Natural killer cell treated with Interleukin-12 subunit alpha and Interleukin-12 subunit beta and Interleukin-15 and Interleukin-18, amount 100 ng/mL, for 72 hours (primary cell): ENCODE results near the gene EIF5AL1. TPM values are rescaled to one million over a fixed set of nuclear protein-coding genes. Genes with fewer than 3 reads are reported as not detected.

Experiments used
- ATAC-seq, 2 donors: fragments of 150-1000 bp; cut with Tn5 transposase in 1 of 2; sonication (Bioruptor Pico), chemical (Tn5 transposase) in 1 of 2; 2 replicates each; pipeline ENCODE4 v1.10.0; 2021
- DNase-seq: peaks from one replicate; pipeline ENCODE4 v3.0.0; 2022; ENCODE audit warnings: low spot score
- H3K27ac Mint-ChIP-seq, 2 donors: 1 replicate in 1 of 2; 2 replicates in 1 of 2; pipeline ENCODE4 v1.8.0; 2022; ENCODE audit warnings: mixed read lengths in 2 of 2, mild to moderate bottlenecking in 1 of 2, moderate library complexity in 1 of 2
- H3K27me3 Mint-ChIP-seq, 2 donors: 1 replicate in 1 of 2; 2 replicates in 1 of 2; pipeline ENCODE4 v1.8.0; 2022; ENCODE audit warnings: mixed read lengths in 2 of 2
- H3K36me3 Mint-ChIP-seq: one replicate; pipeline ENCODE4 v1.8.0; 2022; ENCODE audit warnings: mixed read lengths
- H3K4me1 Mint-ChIP-seq, 2 donors: 1 replicate in 1 of 2; 2 replicates in 1 of 2; pipeline ENCODE4 v1.8.0; 2022; ENCODE audit warnings: low read depth in 2 of 2, mixed read lengths in 2 of 2, mild to moderate bottlenecking in 1 of 2
- H3K4me3 Mint-ChIP-seq: one replicate; pipeline ENCODE4 v1.8.0; 2022; ENCODE audit warnings: mixed read lengths
- H3K9me3 Mint-ChIP-seq: 2 replicates; pipeline ENCODE4 v1.8.0; 2022; ENCODE audit warnings: mixed read lengths
- total RNA-seq, 2 donors: library from RNA; stranded (reverse); gene quantifications; one replicate each; pipeline ENCODE4 v1.2.3, GENCODE V29; 2022

EIF5AL1 gene
- total RNA-seq, 2 donors from 2014 or later: 0.11 to 4.8 TPM

DNA sequence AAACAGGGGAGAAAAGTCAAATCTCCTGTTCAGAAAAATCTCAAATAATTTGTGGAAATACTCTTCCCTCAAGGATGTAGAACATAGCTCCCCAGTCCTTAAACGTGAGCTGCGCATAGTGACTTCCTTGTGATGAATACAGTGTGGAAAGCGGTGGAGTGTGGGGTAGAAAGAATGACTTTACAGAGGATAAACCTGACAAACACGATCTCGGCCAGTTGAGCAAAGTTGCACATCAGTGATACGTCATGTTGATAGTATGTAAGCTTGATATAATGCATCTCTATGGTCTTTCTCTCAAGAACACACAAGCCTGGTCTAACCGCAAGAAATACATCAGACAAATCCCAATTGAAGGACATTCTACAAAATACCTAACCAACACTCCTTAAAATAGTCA, 34.9 kb upstream of the EIF5AL1 start:
- H3K27me3 Mint-ChIP-seq: peaks cover 25 to 28% of the 10 kb centered on the region in 2 donors
- no peaks in the 10 kb centered on the region for H3K9me3 Mint-ChIP-seq
- H3K4me1 Mint-ChIP-seq: no peaks in the 10 kb centered on the region

GRCh38 chr10:79479283-79479909, 32.9 kb upstream of the EIF5AL1 start:
- H3K27ac Mint-ChIP-seq: no peak overlapping the region
- no peaks in the 10 kb centered on the region for H3K36me3 Mint-ChIP-seq
- H3K9me3 Mint-ChIP-seq: no peaks in the 10 kb centered on the region
- no peak for ATAC-seq
- H3K4me3 Mint-ChIP-seq: no peak overlapping the region
- peaks cover 25 to 28% of the 10 kb centered on the region in 2 donors for H3K27me3 Mint-ChIP-seq
- no peaks in the 10 kb centered on the region for H3K4me1 Mint-ChIP-seq
- DNase-seq: no peak

More for the DNA sequence above, 34.9 kb upstream of the EIF5AL1 start:
- Mint-ChIP-seq H3K4me3 (no peak overlapping the region), H3K36me3 (no peaks in the 10 kb centered on the region), H3K27ac (no peak overlapping the region)
- ATAC-seq (no peak), DNase-seq (no peak)

- H3K27ac Mint-ChIP-seq: no peak overlapping the region
- H3K9me3 Mint-ChIP-seq: no peaks in the 10 kb centered on the region
- H3K4me1 Mint-ChIP-seq: no peaks in the 10 kb centered on the region
- DNase-seq: no peak
- H3K27me3 Mint-ChIP-seq: peaks cover 16 to 17% of the 10 kb centered on the region in 2 donors
- H3K36me3 Mint-ChIP-seq: no peaks in the 10 kb centered on the region
- H3K4me3 Mint-ChIP-seq: no peak overlapping the region
- no peak for ATAC-seq
Observed at GRCh38 chr10:79482304-79482703, 30.0 kb upstream of the EIF5AL1 start.

DNA sequence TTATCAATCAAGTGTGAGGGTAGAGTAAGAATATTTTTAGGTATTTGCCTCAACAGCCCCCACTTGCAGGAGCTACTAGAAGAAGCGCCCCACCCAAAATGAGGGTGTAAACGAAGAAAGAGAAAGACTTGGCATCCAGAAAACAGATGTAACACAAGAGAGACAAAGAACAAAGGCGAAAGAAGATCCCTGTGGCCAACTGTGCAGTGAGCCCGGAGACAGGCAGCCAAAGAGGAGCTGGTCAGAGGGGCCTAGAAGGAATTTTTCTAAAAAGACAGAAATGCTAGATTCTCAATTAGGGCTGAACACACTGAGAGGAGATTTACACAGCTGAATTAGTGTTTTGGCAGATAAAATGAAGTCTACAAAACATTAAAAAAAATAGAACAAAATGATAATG, 29.6 kb upstream of the EIF5AL1 start:
- Mint-ChIP-seq H3K36me3 (no peaks in the 10 kb centered on the region), H3K4me3 (no peak overlapping the region), H3K9me3 (no peaks in the 10 kb centered on the region), H3K27me3 (peaks cover 12 to 13% of the 10 kb centered on the region in 2 donors), H3K4me1 (no peaks in the 10 kb centered on the region), H3K27ac (no peak overlapping the region)
- no peak for DNase-seq
- no peak for ATAC-seq

DNA sequence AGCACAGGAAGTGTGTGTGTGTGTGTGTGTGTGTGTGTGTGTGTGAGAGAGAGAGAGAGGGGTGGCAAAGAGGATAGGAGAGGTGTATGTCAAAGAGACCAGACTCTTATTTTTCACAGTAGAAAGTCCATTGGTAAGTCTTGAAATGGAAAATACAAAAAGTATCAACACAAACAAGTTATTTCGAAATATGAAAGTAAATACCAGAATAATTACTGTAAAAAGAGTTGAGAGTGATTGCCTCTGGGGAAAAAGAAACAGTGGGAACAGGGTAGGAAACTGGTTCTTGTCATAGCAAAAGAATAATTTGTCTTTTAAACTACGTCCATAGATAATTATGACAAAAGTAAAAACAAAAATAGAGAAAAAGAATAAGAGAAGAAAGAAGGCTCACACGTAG, 29.0 kb upstream of the EIF5AL1 start:
- ATAC-seq (no peak), DNase-seq (no peak)
- H3K4me1 Mint-ChIP-seq: no peaks in the 10 kb centered on the region
- H3K27me3 Mint-ChIP-seq: peaks cover 11 to 13% of the 10 kb centered on the region in 2 donors
- no peak overlapping the region for H3K27ac Mint-ChIP-seq
- no peaks in the 10 kb centered on the region for H3K9me3 Mint-ChIP-seq
- H3K36me3 Mint-ChIP-seq: no peaks in the 10 kb centered on the region
- H3K4me3 Mint-ChIP-seq: no peak overlapping the region

- no peak overlapping the region for H3K4me3 Mint-ChIP-seq
- no peak overlapping the region for H3K27ac Mint-ChIP-seq
- DNase-seq (no peak), ATAC-seq (no peak)
- peaks cover 11 to 13% of the 10 kb centered on the region in 2 donors for H3K27me3 Mint-ChIP-seq
- no peaks in the 10 kb centered on the region for H3K36me3 Mint-ChIP-seq
- no peaks in the 10 kb centered on the region for H3K9me3 Mint-ChIP-seq
- no peaks in the 10 kb centered on the region for H3K4me1 Mint-ChIP-seq
Observed at GRCh38 chr10:79483948-79484347, 28.4 kb upstream of the EIF5AL1 start.

DNA sequence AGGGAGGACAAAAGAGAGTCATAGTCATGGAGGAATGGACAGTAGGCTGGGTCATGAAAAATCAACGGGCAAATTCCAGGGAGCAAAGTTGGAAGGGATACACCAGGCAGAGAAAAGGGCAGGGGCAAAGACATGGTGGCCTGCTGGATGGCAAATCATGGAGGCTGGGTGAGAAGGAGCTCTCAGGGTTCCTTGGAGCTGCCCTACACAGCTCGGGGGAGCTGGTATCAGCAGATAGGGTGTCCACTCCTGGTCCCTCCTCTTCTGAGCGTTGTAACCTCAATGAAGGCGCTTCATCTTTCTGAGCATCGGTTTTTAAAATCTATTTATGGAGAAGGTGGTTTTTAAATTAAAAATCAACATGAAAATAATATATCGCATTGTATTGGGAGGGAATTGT, 27.9 kb upstream of the EIF5AL1 start:
- Mint-ChIP-seq H3K4me3 (no peak overlapping the region), H3K27ac (no peak overlapping the region), H3K36me3 (no peaks in the 10 kb centered on the region), H3K9me3 (no peaks in the 10 kb centered on the region), H3K4me1 (no peaks in the 10 kb centered on the region), H3K27me3 (peaks cover 7 to 10% of the 10 kb centered on the region in 2 donors)
- DNase-seq: no peak
- ATAC-seq: no peak

GRCh38 chr10:79487296-79488194, 24.8 kb upstream of the EIF5AL1 start:
- no peaks in the 10 kb centered on the region for H3K36me3 Mint-ChIP-seq

GRCh38 chr10:79488336-79488735, 24.0 kb upstream of the EIF5AL1 start:
- Mint-ChIP-seq H3K9me3 (no peaks in the 10 kb centered on the region), H3K36me3 (no peaks in the 10 kb centered on the region), H3K4me1 (no peaks in the 10 kb centered on the region), H3K27me3 (no peaks in the 10 kb centered on the region), H3K4me3 (no peak overlapping the region), H3K27ac (no peak overlapping the region)
- ATAC-seq: no peak
- DNase-seq: no peak

More at GRCh38 chr10:79487296-79488194, 24.8 kb upstream of the EIF5AL1 start:
- ATAC-seq (no peak), DNase-seq (no peak)
- no peak overlapping the region for H3K4me3 Mint-ChIP-seq
- no peaks in the 10 kb centered on the region for H3K27me3 Mint-ChIP-seq
- no peaks in the 10 kb centered on the region for H3K9me3 Mint-ChIP-seq
- no peaks in the 10 kb centered on the region for H3K4me1 Mint-ChIP-seq
- H3K27ac Mint-ChIP-seq: no peak overlapping the region

DNA sequence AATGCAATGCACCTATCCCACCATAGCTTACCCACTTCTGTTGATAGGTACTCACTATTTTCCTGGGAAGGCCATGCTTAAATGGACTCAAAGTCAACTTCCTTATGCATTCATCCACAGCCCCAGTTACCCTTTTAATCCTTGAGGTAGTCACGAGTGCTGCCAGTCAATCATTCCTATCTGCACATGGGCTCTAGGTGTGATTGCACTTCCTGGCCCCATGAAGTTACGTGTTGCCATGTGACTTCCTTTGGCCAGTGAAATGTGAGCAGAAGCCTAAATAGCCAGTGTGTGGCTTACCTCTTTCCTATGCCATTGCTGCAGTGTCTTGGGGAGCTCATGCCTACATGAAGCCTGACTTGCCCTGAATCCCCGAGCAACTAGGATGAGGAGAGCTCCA, 23.5 kb upstream of the EIF5AL1 start:
- Mint-ChIP-seq H3K27me3 (no peaks in the 10 kb centered on the region), H3K27ac (no peak overlapping the region), H3K36me3 (no peaks in the 10 kb centered on the region), H3K4me3 (no peak overlapping the region), H3K9me3 (no peaks in the 10 kb centered on the region), H3K4me1 (no peaks in the 10 kb centered on the region)
- DNase-seq (no peak), ATAC-seq (peak in 1 of 2 donors; percentile 32)

- H3K27ac Mint-ChIP-seq: no peak overlapping the region
- H3K27me3 Mint-ChIP-seq: peaks cover 0 to 6% of the 10 kb centered on the region in 2 donors
- H3K36me3 Mint-ChIP-seq: no peaks in the 10 kb centered on the region
- peaks cover 0 to 5% of the 10 kb centered on the region in 2 donors for H3K4me1 Mint-ChIP-seq
- ATAC-seq (no peak), DNase-seq (no peak)
- no peak overlapping the region for H3K4me3 Mint-ChIP-seq
- H3K9me3 Mint-ChIP-seq: no peaks in the 10 kb centered on the region
Observed at GRCh38 chr10:79490400-79491142, 21.8 kb upstream of the EIF5AL1 start.

GRCh38 chr10:79491143-79491835, 21.0 kb upstream of the EIF5AL1 start:
- DNase-seq (no peak), ATAC-seq (no peak)
- Mint-ChIP-seq H3K4me3 (no peak overlapping the region), H3K4me1 (peaks cover 0 to 5% of the 10 kb centered on the region in 2 donors), H3K27me3 (peaks cover 0 to 6% of the 10 kb centered on the region in 2 donors), H3K36me3 (no peaks in the 10 kb centered on the region), H3K9me3 (no peaks in the 10 kb centered on the region), H3K27ac (no peak overlapping the region)

DNA sequence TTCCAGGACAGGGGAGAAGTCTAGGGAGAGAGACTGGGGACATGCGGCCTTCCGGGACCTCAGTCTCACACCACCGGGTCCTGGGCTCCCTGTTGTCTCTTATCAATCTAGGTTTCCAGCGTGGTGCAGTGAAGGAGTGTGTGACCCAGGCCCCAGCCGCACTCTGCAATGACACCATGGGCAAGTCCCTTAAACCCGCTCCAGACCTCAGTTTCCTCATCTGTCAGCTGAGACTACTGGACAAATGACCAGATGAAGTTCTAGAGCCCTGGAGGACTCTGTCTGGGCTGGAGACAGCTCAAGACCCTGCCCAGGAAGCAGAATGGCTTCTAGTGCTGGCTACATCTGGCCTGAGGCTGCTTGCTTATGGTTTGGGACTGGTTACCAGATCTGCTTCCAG, 20.1 kb upstream of the EIF5AL1 start:
- ATAC-seq (no peak), DNase-seq (no peak)
- Mint-ChIP-seq H3K4me3 (no peak overlapping the region), H3K9me3 (no peaks in the 10 kb centered on the region), H3K4me1 (peaks cover 0 to 5% of the 10 kb centered on the region in 2 donors), H3K27ac (no peak overlapping the region), H3K36me3 (no peaks in the 10 kb centered on the region), H3K27me3 (peaks cover 4 to 11% of the 10 kb centered on the region in 2 donors)
